Ovary (tissue), 3 donors: ENCODE results near the gene RAB3IL1.

Experiments used
- CTCF ChIP-seq, 3 donors: fragments of 450-650 bp in 2 of 3; fragments of 200-600 bp in 1 of 3; IDR thresholded peaks; one replicate each; pipeline versions ENCODE4 v1.5.1 to v1.8.0; 2016 to 2022; ENCODE audit warnings: antibody characterized with exemption in 3 of 3, mild to moderate bottlenecking in 1 of 3
- POLR2A ChIP-seq: fragments of 450-650 bp; IDR thresholded peaks from one replicate; pipeline ENCODE4 v1.6.1; 2017; ENCODE audit warnings: antibody characterized with exemption, mild to moderate bottlenecking, moderate library complexity
- donor health status: DM: no; HTN: no; CAD: no.

GRCh38 chr11:61868571-61869428, 48.6 kb downstream of the RAB3IL1 start:
- TF ChIP-seq CTCF (IDR thresholded peaks at IDR 0.05) (no peak), POLR2A (no peak)
